OCI-LY7 (cell line): ENCODE results near the gene SIVA1. TPM values are rescaled to one million over a fixed set of nuclear protein-coding genes. Genes with fewer than 3 reads are reported as not detected.

Source experiments
- BruUV-seq: library from RNA; stranded (reverse); fragments of 400-500 nt; replicated peaks from 2 replicates; lab custom pipeline; 2021; lab: Mats Ljungman, UMichigan
- CTCF ChIA-PET: fragments of 300-600 bp; sonication (Branson Sonifier 250); formaldehyde crosslinking; loops from one replicate; lab custom pipeline; 2022; ENCODE audit warnings: antibody characterized with exemption; ENCODE audit not compliant: unreplicated experiment; lab: Charles Lee
- POLR2A ChIA-PET: fragments of 300-600 bp; sonication (Branson Sonifier 250); formaldehyde crosslinking; loops from one replicate; lab custom pipeline; 2022; ENCODE audit warnings: antibody characterized with exemption; lab: Charles Lee
- DNase-seq: peaks from one replicate; pipeline ENCODE4 v3.0.0-alpha.2; 2015; ENCODE audit warnings: low spot score
- H2AFZ ChIP-seq: fragments of 200-600 bp; sonication (generic), shearing (Covaris generic); 2 replicates; pipeline ENCODE4 v1.6.1; 2014; ENCODE audit warnings: mild to moderate bottlenecking, antibody characterized with exemption, low read length, moderate library complexity
- H3K27ac ChIP-seq: fragments of 200-600 bp; sonication (generic); 2 replicates; pipeline ENCODE4 v1.5.1; 2014; ENCODE audit warnings: mixed run types, low read depth, mild to moderate bottlenecking, moderate library complexity, low read length, inconsistent platforms; ENCODE audit not compliant: poor library complexity, severe bottlenecking
- H3K36me3 ChIP-seq: fragments of 200-600 bp; sonication (generic); 2 replicates; pipeline ENCODE4 v1.6.1; 2014; ENCODE audit warnings: mild to moderate bottlenecking, antibody characterized with exemption, low read length, moderate library complexity, mixed read lengths; ENCODE audit not compliant: insufficient read depth
- H3K4me1 ChIP-seq: fragments of 200-600 bp; sonication (generic); 2 replicates; pipeline ENCODE4 v1.5.1; 2014; ENCODE audit warnings: mild to moderate bottlenecking, low read length; ENCODE audit not compliant: insufficient read depth, poor library complexity, severe bottlenecking
- H3K4me2 ChIP-seq: fragments of 200-600 bp; sonication (generic); 2 replicates; pipeline ENCODE4 v1.6.1; 2014; ENCODE audit warnings: mild to moderate bottlenecking, low read length
- H3K4me3 ChIP-seq: fragments of 200-600 bp; sonication (generic); 2 replicates; pipeline ENCODE4 v1.5.1; 2014; ENCODE audit warnings: mild to moderate bottlenecking, low read depth, low read length; ENCODE audit not compliant: poor library complexity, severe bottlenecking
- H3K79me2 ChIP-seq: fragments of 200-600 bp; sonication (generic); 2 replicates; pipeline ENCODE4 v1.6.1; 2016; ENCODE audit warnings: low read depth, mild to moderate bottlenecking, low read length, moderate library complexity, mixed read lengths; ENCODE audit not compliant: insufficient read depth
- H3K9me2 ChIP-seq: fragments of 200-600 bp; sonication (generic); 2 replicates; pipeline ENCODE4 v1.6.1; 2016; ENCODE audit warnings: mild to moderate bottlenecking, low read length, mixed read lengths; ENCODE audit not compliant: insufficient read depth
- H3K9me3 ChIP-seq: fragments of 200-600 bp; sonication (generic); 2 replicates; pipeline ENCODE4 v1.6.1; 2014; ENCODE audit warnings: mild to moderate bottlenecking, mixed run types, low read length, mixed read lengths
- H4K20me1 ChIP-seq: fragments of 200-600 bp; sonication (generic); 2 replicates; pipeline ENCODE4 v1.6.1; 2014; ENCODE audit warnings: mild to moderate bottlenecking, antibody characterized with exemption, low read length, moderate library complexity, mixed read lengths; ENCODE audit not compliant: insufficient read depth
- EZH2phosphoT487 ChIP-seq: fragments of 200-600 bp; sonication (generic); IDR thresholded peaks from 2 replicates; pipeline ENCODE4 v1.6.1; 2018; ENCODE audit warnings: low read depth, borderline replicate concordance, mild to moderate bottlenecking, mixed run types, antibody characterized with exemption, low read length, moderate library complexity, mixed read lengths
- intact Hi-C: fragments of 100-400 bp; cut with micrococcal nuclease; formaldehyde crosslinking; loops from one replicate; pipeline ENCODE4 v1.10.0; 2022; ENCODE audit not compliant: unreplicated experiment
- total RNA-seq, 2 experiments: library from RNA; depleted of rRNA in 1 of 2; stranded (reverse); fragments of >200 nt in 1 of 2; shearing (Covaris generic) in 1 of 2; gene quantifications; 2 replicates each; pipeline ENCODE4 v1.2.3, GENCODE V29; 2014 to 2022
- TF ChIP-seq, protein P1 (sequence below): fragments of 200-600 bp; sonication (generic); conservative IDR thresholded peaks from 2 replicates; pipeline ENCODE4 v1.5.1; 2014; ENCODE audit warnings: mild to moderate bottlenecking, antibody characterized with exemption, low read length, moderate library complexity, mixed read lengths

SIVA1 gene
- total RNA-seq, 2 experiments from 2014 or later, result 111 to 244 TPM

DNA sequence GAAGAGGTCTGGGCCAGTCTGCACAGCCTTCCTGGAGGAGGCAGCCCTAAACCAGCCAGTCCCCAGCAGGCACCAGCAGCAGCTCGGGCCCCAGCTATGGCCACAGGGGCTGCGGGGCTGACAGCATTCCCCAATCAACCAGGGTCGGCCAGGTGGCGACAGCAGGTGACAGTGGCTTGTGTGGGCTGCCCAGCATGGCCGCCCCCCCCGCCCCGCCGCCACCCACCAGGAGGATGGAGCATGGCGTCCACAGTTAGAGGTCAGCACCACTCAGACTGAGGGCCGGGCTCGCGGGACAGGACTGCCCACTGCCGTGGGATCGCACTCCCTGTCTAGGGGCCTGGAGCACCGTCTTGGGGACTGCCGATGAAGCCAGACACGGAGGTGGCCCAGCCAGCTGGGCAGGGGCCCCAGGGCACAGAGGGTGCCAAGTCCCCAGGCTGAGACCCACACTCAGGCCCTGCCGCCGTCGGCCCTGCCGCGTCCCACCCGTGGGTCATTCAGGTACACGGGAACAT is 27.6 kb downstream of the SIVA1 start:
- H3K36me3 ChIP-seq, result peaks cover 14% of the 10 kb centered on the region
- no peaks in the 10 kb centered on the region for H3K79me2 ChIP-seq
- no peaks in the 10 kb centered on the region for H4K20me1 ChIP-seq
- H3K4me2 ChIP-seq, result no peak overlapping the region
- no peak overlapping the region for H3K4me3 ChIP-seq
- CTCF ChIA-PET, result no interaction called here
- TF ChIP-seq EZH2phosphoT487, result no peak
- TF ChIP-seq, protein P1, sequence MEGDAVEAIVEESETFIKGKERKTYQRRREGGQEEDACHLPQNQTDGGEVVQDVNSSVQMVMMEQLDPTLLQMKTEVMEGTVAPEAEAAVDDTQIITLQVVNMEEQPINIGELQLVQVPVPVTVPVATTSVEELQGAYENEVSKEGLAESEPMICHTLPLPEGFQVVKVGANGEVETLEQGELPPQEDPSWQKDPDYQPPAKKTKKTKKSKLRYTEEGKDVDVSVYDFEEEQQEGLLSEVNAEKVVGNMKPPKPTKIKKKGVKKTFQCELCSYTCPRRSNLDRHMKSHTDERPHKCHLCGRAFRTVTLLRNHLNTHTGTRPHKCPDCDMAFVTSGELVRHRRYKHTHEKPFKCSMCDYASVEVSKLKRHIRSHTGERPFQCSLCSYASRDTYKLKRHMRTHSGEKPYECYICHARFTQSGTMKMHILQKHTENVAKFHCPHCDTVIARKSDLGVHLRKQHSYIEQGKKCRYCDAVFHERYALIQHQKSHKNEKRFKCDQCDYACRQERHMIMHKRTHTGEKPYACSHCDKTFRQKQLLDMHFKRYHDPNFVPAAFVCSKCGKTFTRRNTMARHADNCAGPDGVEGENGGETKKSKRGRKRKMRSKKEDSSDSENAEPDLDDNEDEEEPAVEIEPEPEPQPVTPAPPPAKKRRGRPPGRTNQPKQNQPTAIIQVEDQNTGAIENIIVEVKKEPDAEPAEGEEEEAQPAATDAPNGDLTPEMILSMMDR, result no peak
- H3K9me2 ChIP-seq, result no peaks in the 10 kb centered on the region
- no peak for DNase-seq
- no peak overlapping the region for H2AFZ ChIP-seq
- no TSS peak for BruUV-seq
- intact Hi-C loops, result no loop called here
- no peaks in the 10 kb centered on the region for H3K9me3 ChIP-seq
- H3K27ac ChIP-seq, result no peak overlapping the region
- POLR2A ChIA-PET, result no interaction called here
- no peaks in the 10 kb centered on the region for H3K4me1 ChIP-seq

DNA sequence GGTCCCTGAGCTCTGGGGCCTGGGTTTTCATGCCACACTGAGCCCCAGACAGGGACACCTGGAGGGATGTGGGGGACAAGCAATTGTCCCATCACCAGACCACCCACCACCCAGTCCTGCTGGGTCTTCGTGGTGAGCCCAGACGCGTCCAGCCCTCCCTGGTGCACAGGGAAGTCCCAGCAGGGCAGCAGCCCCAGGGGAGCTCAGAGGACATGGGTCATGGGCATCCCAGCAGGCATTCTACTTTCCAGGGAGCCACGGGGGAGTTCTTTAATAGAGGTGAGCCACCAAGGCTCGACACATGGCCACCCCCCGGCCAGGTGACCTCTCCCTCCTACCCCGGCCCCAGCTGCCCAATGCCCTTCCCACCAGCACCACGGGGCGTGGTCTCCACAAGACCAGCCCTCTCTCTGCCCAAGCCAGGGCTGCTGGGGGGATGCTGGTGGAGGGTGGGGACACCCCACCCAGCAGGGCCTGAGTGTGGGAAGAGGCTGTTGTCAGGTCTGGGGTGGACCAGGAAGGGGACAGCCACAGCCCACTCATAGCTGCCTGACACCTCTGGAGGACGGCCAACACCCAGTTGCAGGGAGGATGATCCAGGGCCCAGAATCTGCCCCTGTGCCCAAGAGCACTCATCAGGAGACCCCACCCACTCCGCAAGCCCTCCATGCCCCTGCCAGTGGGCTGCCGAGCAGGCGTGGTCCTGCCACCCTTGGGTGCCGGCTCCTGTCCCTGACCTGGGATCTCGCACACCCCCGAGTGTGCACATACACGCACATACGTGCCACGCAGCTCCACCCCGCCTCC is 28.5 kb downstream of the SIVA1 start:
- H2AFZ ChIP-seq, result no peak overlapping the region
- DNase-seq, result no peak

More for the DNA sequence above, 28.5 kb downstream of the SIVA1 start:
- no peaks in the 10 kb centered on the region for H3K9me2 ChIP-seq
- TF ChIP-seq, protein P1, result no peak
- no peak for TF ChIP-seq EZH2phosphoT487
- intact Hi-C loops, result no loop called here
- no peak overlapping the region for H3K4me3 ChIP-seq
- BruUV-seq, result no TSS peak
- POLR2A ChIA-PET, result no interaction called here
- CTCF ChIA-PET, result no interaction called here
- peaks cover 9% of the 10 kb centered on the region for H3K36me3 ChIP-seq
- H3K4me1 ChIP-seq, result no peaks in the 10 kb centered on the region
- H4K20me1 ChIP-seq, result no peaks in the 10 kb centered on the region
- no peaks in the 10 kb centered on the region for H3K79me2 ChIP-seq
- no peaks in the 10 kb centered on the region for H3K9me3 ChIP-seq
- H3K27ac ChIP-seq, result no peak overlapping the region
- H3K4me2 ChIP-seq, result no peak overlapping the region
